Subcutaneous adipose tissue (tissue), 4 donors: ENCODE data around the gene CYTH2. TPM values are rescaled to one million over a fixed set of nuclear protein-coding genes. Genes with fewer than 3 reads are reported as not detected.

Experiments
- CTCF ChIP-seq: fragments of 450-650 bp; IDR thresholded peaks from one replicate; pipeline ENCODE4 v1.5.1; 2016; ENCODE audit warnings: low read depth, mild to moderate bottlenecking, control low read depth, antibody characterized with exemption, moderate library complexity
- total RNA-seq, 4 donors: library from RNA; depleted of rRNA; stranded (reverse); fragments of >200 nt; gene quantifications; one replicate each; pipeline ENCODE4 v1.1.0, GENCODE V29; 2016

Gene CYTH2
- total RNA-seq, 4 donors from 2014 or later: 15.8 to 64.0 (median 31.5) TPM

DNA sequence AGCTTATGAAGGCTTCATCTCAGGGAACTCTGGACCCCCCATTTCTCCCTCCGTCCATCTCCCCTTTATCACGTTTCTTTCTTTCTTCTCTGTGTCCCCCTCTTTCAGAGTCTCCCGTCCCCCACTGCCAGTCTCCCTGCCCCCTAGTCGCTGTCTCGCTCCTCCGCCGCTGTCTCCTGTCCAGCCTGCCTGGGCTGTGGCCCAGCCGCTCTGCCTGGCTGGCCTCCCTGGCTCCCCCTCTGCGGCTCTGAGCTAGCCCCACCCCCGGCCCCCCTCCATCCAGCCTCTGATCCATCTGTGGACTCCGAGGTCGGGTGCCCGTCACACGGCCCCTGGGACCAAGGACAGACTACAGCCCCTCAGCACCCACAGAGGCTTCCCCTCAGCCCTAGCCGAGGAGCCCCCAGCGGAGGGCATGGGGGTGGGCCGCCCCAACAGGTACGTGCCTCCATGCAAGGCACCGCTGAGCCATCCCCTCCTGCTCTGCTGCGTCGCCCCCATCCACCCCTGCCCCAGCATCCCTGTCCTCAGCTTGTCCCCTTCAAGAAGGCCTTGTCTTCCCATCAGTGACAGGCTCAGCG, 14.9 kb upstream of the CYTH2 start:
- TF ChIP-seq CTCF: no peak

DNA sequence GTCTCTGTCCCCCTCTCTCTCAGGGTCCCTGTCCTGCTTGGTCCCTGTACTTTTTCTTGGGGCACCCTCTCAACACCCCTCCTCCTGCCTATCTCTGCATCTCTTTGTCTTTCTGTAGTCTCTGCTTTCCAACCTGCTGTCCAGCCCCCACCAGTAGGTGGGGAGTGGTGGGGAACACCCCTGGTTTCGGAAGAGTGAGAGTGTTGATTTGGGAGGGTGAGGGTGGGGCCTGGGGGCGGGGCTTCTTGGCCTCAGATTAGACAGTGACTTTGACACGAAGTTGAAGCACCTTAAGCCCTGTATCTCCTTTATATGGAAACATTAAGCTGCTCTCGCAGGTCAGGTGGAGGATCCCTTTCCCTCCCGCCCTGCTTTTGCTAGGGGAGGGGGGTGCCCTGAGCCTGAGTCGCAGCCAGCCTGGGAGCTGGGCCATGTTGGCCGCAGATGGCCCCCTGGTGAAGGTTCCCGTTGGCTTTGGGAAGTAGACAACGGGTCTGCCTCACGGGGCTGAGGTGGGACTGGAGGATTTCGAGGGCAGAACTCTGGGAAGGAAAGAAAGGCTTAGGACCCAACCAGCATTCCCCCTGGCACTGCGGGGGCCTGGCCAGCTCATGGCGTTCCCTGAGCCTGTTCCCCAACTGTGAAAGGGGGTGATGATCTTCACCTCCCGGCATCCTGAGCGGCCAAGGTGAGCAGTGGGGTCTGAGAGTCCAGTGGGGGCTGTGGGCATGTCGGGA, 13.8 kb upstream of the CYTH2 start, which contains the start of gene KCNJ14:
KCNJ14 (plus strand) TSS at position 404 of the 737 bp plus-strand sequence. CDS start 6,151 bp downstream, outside the sequence.
- TF ChIP-seq CTCF: no peak

DNA sequence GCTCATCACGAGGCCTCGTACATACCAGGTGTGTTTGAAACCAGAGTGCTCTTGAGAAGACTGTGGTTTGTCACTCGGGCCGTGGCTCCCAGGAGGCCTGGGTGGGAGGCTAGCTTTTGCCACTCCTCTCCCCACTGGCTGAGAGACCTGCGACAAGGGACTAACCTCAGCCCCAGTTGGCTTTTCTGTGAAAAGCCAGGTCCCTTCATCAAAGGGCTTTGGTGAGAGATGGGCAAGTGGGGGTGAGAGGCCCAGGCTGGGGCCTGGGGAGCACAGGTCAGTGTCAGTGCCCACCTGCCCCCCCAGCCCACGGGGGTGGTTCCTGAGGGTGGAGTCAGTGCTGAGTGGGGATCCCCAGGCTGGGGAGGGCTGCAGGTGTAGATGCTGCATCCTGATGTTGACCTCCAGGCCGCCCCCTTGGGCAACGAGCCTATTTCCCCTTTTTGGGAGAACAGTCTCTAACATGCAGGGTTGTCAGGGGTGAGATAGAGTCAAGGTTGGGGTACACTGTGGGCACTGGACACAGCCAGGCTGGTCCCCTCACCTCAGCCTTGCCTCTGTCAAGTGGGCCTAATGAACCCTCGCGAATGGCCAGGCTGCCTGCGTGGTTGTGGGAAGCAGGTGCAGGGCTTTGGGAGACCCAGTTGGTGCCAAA, 13.1 kb upstream of the CYTH2 start:
- TF ChIP-seq CTCF: no peak

DNA sequence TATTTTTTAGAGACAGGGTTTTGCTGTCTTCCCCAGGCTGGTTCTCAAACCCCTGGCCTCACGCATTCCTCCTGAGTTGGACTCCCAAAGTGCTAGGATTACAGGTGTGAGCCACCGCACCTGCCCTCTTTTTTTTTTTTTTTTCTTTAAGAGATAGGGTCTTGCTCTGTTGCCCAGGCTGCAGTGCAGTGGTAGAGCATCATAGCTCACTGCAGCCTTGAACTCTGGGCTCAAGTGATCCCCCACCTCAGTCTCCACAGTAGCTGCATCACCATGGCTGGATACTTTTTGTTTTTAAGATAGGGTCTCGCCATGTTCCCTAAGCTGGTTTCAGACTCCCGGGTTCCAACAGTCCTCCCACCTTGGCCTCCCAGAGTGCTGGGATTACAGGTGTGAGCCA, 12.3 kb upstream of the CYTH2 start:
- no peak for TF ChIP-seq CTCF

DNA sequence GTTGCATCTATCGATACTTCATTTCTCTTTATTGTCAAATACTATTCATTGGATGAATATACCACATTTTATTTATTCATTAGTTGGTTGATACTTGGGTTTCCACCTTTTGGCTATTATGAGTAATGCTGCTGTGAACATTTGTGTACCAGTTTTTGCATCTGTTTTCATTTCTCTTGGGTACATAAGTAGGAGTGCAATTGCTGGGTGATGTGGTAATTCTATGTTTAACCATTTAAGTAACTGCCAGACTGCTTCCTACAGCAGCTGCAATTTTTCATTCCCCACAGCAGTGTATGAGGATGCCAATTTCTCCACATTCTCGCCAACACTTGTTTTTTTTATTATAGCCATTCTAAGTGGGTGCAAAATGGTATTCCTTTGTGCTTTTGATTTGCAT, 11.2 kb upstream of the CYTH2 start:
- TF ChIP-seq CTCF: no peak

DNA sequence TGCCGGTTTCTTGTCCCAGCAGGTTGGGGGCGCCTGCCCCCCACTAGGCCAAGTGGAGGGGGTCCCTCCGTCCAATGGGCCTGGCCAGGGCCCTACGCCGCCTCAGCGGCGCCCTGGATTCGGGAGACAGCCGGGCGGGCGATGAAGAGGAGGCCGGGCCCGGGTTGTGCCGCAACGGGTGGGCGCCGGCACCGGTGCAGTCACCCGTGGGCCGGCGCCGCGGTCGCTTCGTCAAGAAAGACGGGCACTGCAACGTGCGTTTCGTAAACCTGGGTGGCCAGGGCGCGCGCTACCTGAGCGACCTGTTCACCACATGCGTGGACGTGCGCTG, 7.6 kb upstream of the CYTH2 start:
- TF ChIP-seq CTCF: no peak

GRCh38 chr19:48461982-48462655, 7.0 kb upstream of the CYTH2 start:
- TF ChIP-seq CTCF: no peak
